Endometrial microvascular endothelial cells (primary cell): Measurements from ENCODE around the gene PLD4. TPM values are rescaled to one million over a fixed set of nuclear protein-coding genes. Genes with fewer than 3 reads are reported as not detected.
"Not testable (repeated sequence)": the region's sequence is repeated elsewhere in the genome, so short reads cannot be mapped to it uniquely, and the experiment has no call there.

Experiments used
- in situ Hi-C: cut with HindIII; loops from 2 replicates; pipeline ENCODE4 v1.10.0; 2017; ENCODE audit warnings: low sequenced_read_pairs, low pct_unique_long_range_greater_than_20kb; ENCODE audit errors: inconsistent ontology term
- total RNA-seq: library from RNA; depleted of rRNA; stranded (reverse); fragments of >200 nt; gene quantifications from one replicate; pipeline ENCODE4 v1.2.3, GENCODE V29; 2015; ENCODE audit errors: inconsistent ontology term

The PLD4 gene
- total RNA-seq, 1 donor from 2014 or later: not detected

DNA sequence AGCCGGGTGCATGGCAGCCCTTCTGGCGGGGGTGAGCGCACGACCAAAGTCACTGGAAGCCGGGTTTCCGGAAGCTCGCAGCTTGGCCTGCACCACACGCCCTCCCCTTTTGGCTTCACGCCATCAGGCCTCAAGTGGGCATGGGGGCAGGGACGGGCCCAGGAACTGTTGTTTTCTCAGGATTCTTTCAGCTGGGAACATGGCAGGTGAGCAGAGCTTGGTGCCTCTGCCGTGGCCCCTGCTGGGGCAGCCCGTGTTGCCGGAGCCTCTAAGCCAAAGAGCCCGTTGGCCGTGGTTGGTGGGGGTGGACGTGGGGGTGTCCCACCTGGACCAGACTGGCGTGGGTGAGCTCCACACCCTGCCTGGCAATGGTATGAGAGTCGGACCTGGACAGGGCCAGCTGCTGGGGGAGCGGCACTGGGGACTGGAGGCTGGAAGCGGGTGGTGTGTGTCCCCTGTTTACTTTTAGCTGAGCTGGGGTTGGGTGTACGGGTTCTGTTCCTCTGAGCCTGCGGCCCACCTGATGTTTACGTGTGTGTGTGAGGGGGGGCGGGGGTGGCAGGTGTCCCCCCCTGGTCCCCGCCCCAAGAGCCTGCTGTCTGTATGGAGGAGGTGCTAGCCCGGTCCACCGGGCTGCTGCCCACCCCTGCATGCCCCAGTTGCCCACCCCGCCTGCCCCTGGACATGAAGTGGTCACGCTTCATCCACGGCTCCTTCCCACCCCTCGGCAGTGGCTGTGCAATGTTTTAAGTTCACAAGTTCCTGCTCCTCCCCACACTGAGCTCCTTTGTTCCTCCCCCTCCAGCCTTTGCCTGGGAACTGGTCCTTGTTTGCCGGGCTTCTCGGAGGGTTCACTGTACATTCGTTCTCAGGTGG is 28.7 kb upstream of the PLD4 start:
- in situ Hi-C loops: no loop called here

DNA sequence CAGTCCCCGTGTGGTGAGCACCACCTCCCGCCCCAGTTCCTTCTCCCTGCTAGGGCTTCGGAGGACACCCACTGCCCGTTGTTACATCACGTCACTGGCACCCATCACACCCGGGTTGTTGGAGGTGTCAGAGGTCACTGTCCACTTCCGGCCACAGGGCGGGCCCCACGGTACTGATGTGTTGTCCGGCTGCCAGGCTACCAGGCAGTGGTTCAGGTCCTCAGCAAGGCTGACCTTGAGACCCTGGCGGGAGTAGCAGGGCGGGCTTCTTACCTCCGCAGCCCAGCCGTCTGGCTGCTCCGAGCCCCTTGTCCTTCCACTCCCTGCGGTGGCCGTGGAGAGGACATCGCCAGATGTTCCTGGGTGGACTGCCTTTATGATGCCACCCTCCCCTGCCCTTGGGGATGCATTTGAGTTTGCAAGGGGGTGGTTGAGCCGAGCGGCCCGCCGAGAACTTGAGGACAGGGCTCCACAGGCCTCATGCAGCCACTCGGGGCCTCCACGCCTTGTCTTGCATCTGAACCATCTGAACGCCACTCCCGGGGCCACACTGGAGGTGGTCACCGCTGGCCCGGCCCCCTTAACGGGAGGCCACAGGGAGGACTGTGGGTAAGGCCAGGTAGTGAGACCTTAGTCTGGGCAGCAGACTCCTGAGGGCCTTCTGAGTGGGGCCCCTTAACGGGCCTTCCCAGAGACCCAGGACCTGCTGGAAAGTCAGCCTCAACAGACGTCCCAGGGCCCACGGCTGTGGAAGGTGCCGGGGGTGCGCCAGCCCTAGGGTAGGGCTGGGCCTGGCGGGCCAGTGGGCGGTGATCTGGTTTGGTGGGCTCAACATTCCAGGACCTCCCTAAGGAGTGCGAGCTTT is 27.1 kb upstream of the PLD4 start:
- in situ Hi-C loops: no loop called here

DNA sequence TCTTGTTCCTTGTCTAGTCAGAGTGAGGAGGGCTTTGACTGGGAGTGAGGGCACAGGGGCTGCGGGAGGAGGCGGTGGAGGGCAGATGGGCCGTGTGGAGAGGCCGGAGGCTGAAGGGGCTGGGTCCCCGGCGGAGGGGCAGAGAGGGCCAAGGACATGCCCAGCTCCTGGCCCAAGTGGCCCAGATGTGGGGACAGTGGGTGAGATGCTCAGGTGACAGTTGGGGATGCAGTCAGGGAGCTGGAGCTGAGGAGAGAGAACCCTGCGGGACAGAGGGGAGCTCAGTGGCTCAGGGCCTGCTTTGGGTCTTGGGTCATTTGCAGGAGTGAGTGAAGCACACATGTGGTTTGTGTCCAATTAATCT is 26.5 kb upstream of the PLD4 start:
- in situ Hi-C loops: no loop called here

DNA sequence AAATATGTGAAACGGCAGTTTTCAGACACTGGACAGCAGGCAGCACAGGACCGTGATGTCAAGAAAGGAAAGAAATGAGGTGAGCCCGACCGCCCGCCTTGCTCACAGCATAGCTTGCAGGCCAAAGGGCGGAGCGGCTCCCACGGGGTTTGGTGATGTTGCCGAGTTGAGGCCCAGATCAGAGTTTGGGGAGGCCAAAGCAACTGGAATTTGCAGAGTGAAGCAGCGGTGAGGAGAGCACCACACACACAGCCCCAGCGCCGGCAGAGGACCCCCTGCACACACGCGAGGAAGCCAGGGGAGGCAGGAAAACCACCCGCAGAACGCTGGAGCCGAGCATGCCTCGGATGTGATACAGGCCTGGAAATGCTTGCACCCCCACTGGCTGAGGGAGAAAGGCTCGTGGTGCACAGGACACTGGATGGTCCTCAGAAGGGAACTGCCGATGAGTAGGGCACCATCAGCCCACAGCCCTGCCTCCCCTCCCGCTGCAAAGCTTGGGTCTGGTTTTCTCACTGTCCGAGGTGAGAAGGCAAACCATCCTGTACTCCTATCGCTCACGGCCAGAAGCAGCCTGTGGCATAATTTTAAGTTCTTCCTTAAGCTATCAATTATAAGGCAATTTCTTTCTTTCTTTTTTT is 25.7 kb upstream of the PLD4 start:
- in situ Hi-C loops: no loop called here

DNA sequence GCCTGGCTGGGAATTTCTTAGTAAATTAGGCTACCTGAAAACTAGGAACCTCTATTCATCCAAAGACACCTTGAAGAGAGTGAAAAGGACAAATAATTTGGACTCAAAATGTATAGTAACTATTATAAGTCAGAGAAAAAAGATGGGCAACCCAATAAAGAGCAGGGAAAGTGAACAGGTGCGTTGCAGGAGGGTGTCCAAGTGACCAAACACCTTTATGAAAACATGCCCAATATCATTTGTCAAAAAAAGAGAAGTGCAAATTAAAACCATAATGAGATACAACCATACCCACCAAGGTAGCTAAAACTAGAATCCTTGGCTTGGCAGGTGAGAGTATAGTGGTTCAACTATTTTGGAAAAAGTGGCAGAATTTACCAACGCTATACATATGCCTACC is 24.9 kb upstream of the PLD4 start:
- in situ Hi-C loops: no loop called here

DNA sequence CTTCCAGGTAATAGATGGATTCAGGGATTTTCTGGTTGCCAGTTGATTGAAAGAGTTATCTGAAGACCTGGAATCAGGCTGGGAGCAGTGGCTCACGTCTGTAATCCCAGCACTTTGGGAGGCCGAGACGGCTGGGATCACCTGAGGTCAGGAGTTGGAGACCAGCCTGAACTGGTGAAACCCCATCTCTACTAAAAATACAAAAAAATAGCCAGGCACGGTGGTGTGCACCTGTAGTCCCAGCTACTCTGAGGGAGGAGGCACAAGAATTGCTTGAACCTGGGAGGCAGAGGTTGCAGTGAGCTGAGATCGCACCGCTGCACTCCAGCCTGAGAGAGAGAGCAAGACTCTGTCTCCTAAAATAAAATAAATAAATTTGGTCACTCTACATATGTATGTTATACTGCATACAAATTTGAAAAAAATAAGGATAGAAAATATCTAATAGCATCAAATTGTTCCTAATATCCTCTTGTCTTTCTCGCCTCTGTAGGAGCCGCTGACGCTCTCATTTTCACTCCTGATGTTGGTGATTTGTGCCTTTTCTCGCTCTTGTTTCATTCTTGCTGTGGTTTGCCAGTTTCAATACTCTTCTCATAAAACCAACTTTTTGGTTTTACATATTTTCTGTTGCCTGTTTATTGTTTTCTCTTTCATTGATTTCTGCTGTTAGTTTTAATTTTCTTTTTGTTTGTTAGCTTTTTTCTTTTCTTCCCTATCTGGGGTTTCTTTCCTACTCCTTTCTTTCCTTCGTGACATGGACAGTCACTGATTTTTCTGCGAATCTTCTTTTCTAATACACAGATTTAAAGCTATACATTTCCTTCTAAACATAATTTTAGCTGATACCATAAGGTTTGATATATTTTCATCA is 23.8 kb upstream of the PLD4 start:
- in situ Hi-C loops: no loop called here

DNA sequence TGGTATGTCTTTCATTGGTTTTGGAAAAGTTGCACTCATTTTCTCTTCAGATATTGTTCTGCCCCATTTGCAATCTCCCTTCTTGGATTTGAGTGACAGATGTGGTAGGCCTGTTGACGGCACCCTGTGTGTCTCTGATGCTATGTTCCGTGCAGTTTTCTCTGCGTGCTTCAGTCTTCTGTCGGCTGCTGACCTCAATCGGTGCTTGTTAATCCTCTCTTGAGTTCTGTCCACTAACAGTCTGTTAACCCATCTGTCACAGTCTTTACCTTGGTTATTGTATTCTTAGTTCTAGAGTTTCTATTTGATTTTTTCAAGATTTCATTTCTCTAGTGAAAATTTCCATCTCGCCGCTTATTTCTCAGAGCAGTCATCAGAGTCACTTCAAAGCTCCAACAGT is 20.7 kb upstream of the PLD4 start:
- in situ Hi-C loops: no loop called here

DNA sequence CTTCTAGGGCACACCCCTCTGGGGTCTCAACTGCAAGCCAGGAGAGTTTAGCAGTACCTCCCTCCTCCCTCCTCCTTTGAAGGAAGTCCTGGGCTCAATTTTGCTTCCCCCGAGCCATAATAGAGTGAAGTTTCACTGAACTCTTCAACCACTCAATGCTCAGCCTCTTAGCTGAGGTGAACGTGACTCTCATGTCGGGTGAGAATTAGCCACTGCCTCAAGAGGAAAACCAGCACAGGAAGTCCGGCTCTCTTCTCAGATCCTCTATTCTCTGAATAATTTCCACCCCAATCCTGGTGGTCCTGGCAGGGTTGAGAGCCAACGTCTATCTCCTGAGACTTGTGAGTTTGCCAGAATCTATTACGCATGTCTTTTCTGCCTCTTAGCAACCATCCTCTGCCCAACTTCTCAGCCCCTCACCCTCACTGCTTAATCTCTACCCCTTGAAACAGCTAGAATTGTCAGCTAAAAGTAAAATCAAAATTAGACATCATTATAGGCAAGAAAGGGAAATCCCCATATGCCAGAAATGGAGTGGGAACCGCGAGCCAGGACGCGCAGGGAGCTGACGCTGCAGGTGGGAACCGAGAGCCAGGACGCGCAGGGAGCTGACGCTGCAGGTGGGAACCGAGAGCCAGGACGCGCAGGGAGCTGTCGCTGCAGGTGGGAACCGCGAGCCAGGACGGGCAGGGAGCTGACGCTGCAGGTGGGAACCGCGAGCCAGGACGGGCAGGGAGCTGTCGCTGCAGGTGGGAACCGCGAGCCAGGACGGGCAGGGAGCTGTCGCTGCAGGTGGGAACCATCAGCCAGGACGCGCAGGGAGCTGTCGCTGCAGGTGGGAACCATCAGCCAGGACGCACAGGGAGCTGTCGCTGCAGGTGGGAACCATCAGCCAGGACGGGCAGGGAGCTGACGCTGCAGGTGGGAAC is 19.8 kb upstream of the PLD4 start:
- in situ Hi-C loops: not testable (repeated sequence)

DNA sequence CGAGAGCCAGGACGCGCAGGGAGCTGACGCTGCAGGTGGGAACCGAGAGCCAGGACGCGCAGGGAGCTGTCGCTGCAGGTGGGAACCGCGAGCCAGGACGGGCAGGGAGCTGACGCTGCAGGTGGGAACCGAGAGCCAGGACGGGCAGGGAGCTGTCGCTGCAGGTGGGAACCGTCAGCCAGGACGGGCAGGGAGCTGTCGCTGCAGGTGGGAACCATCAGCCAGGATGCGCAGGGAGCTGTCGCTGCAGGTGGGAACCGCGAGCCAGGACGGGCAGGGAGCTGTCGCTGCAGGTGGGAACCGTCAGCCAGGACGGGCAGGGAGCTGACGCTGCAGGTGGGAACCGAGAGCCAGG is 19.1 kb upstream of the PLD4 start:
- in situ Hi-C loops: not testable (repeated sequence)

DNA sequence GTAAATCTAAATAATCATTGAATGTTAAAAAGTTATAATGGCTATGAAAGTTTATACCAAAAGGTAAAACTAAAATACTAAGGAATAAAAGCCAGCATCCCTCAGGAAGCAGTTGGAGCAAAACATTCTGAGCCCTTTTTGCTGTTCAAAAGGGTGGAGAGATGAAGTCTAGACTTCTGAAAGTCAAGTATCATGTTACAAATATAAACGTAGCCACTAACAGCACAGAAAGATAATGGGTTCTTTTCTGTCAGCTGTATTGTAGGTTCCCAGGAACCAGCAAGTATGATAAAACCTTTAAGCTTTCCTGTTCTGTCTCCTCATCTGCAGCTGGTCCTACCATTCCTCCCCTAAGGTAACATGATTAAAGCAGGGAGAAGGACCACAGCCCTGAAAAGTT is 16.4 kb upstream of the PLD4 start:
- in situ Hi-C loops: no loop called here

DNA sequence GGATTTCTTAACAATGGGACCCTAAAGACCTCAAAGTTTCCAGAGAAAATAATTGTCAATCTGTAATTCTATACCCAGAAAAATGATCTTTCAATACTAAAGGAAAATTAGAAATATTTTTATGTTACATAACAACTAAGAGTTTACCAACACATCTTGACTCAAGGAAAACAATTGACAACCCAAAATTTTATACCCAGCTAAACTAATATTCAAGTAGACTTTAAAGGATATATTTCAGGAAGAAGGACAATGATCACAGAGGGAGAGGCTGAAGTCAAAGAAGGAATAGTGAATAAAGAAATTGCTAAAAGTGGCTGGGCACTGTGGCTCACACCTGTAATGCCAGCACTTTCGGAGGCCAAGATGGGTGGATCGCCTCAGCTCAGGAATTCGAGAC is 12.6 kb upstream of the PLD4 start:
- in situ Hi-C loops: no loop called here

DNA sequence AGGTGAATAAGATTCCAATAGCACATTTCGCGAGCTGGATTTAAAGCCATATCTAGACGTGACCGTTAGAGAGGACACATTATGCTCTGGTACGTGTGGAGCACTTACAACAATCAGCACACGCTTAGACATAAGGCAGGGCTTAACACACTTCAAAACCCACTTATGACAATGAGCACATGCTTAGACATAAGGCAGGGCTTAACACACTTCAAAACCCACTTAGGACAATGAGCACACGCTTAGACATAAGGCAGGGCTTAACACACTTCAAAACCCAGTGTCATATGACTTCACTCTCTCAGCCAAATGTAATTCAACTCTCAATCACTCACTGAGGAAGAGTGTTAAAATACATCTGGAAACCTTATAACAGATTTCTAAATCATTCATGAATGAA is 11.2 kb upstream of the PLD4 start:
- in situ Hi-C loops: no loop called here

DNA sequence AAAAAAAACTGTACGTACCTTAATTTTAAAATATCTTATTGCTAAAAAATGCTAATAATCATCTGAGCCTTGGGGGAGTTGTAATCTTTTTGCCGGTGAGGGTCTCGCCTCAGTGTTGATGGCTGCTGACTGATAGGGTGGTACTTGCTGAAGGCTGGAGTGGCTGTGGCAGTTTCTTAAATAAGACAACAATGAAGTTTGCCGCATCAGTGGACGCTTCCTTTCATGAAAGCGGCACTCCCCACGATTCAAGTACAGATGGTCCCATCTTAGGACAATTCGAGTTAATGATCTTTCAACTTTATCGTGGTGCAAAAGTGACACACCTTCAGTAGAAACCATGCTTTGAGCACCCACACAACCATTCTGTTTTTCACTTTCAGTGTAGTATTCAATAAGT is 7.6 kb upstream of the PLD4 start:
- in situ Hi-C loops: no loop called here

DNA sequence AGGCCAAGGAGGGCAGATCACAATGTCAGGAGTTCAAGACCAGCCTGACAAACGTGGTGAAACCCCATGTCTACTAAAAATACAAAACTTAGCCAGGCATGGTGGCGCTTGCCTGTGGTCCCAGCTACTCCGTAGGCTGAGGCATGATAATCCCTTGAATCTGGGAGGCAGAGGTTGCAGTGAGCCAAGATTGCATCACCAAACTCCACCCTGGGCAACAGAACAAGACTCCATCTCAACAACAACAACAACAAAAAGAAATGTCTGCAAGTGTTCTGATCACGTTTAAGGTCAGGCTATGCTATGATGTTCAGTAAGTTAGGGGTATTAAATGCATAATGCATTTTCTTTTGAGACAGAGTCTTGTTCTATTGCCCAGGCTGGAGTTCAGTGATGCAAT is 6.7 kb upstream of the PLD4 start:
- in situ Hi-C loops: no loop called here

DNA sequence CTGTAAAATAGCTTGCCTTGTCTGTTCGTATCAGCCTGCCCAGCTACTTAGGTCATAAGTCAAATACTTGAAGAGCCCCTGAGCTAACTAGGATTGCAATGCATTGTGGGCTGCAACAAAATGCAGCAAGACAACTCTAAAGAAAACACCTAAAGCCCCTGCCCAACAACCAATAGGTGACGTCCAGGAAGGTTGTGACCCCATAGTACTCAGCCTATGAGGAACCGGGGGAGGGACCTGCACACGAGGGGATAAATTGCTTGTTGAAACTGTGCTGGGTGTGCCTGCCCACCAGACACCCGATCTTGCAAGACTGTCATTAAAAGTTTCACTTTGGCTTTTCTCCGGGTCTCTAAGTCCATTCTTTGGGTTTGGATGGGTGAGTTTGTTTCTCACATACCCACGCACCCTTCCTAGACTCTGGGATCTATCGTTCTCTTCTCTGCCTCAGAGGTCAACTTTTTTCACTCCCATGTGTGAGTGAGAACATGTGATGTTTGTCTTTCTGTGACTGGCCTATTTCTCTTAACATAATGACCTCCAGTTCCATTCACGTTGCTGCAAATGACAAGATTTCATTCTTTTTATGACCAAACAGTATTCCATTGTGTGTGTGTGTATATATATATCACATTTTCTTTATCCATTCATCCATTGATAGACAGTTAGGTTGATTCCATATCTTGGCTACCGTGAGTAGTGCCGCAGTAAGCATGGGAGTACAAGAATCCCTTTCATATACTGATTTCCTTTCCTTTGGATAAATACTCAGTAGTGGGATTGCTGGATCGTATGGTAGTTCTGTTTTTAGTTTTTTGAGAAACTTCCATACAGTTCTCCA is 5.3 kb upstream of the PLD4 start:
- in situ Hi-C loops: not testable (repeated sequence)

DNA sequence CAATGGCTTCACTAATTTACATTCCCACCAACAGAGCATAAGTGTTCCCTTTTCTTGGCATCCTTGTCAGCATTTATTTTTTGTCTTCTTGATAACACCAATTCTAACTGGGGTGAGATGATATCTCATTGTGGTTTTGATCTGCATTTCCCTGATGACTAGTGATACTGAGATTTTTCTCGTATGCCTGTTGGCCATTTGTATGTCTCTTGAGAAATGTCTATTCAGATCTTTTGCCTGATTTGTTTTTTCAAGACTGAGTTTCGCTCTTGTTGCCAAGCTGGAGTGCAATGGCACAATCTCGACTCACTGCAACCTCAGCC is 4.7 kb upstream of the PLD4 start:
- in situ Hi-C loops: no loop called here
